Stimulated activated CD4-positive, alpha-beta T cell treated with anti-CD3 and anti-CD28 coated beads, TNF-alpha, amount 100 ng/mL, for 1 hour (primary cell): ENCODE measurements around the gene RPTOR.
"Not testable (repeated sequence)": the region's sequence is repeated elsewhere in the genome, so short reads cannot be mapped to it uniquely, and the experiment has no call there.

Experiments used
- DNase-seq, 3 donors: peaks; one replicate each; pipeline ENCODE4 v3.0.0-alpha.2; 2020; ENCODE audit warnings: low read depth in 3 of 3, low spot score in 1 of 3

RPTOR gene

DNA sequence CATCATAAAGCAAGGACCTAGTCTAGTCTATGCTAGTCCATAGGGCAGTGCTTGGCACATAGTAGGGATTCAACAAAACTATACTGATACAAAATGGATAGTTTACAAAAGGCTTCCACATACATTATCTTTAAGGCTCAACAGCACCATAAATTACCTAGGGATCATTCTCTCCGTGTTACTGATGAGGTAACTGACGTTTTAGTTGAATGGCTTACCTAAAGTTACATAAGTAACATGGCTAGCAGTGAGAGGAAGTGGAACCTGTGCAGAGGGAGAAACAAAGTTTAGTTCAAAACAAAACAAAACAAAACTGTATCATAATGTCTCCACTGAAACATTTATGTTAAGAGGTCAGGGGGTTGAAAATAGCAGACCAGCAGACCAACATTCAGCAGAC, 7.9 kb downstream of the RPTOR start:
- DNase-seq: no peak

DNA sequence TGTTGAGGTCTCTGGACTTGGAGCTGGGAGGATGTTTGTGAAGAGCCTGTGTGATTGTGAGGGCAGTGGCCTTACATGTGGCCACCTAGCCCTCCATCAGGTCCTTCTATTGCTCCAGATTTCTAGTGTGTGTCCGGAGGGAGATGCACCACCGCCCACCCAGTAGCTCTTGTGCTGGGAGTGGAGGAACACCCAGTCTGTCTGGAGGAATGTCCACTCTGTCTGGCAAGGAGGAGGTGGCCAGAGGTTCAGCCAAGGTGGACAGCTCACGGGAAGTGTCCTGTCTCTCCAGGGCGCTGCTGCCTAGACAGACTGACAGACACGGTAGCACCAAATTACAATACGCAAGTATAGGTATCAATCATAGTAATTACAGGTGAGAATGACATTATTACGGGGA, 10.6 kb downstream of the RPTOR start:
- no peak for DNase-seq

DNA sequence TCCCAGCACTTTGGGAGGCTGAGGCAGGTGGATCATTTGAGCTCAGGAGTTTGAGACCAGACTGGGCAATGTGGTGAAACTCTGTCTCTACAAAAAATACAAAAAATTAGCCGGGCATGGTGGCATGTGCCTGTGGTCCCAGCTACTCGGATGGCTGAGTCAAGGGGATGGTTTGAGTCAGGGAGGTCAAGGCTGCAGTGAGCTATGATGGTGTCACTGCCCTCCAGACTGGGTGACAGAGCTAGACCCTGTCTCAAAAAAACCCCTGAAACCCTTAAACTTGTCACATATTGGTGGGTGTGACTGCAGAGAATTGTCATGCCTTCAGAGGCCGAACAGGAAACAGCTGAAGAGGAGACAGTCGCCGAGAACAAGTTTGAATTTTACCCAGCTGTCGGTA, 13.4 kb downstream of the RPTOR start:
- DNase-seq: no peak

DNA sequence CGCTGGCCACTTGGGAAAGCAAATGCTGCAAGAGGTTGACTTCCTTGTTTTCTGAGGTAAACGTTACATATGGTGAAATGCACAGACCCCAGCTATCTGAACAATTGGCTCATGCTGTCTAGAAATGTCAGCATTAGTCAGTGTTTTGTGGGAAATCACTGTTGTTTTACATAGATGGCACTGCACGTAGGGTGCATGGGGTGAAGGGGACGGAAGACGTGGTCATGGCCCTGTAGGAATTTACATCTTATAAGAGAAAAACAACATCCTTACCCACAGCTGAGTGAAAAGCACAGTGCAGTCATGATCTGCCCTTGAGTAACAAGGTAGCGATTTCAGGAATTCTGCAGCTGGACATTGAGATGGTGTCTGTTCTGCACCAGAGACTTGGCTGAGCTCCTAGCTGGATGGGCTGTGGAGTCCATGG, 15.2 kb downstream of the RPTOR start:
- DNase-seq: no peak

DNA sequence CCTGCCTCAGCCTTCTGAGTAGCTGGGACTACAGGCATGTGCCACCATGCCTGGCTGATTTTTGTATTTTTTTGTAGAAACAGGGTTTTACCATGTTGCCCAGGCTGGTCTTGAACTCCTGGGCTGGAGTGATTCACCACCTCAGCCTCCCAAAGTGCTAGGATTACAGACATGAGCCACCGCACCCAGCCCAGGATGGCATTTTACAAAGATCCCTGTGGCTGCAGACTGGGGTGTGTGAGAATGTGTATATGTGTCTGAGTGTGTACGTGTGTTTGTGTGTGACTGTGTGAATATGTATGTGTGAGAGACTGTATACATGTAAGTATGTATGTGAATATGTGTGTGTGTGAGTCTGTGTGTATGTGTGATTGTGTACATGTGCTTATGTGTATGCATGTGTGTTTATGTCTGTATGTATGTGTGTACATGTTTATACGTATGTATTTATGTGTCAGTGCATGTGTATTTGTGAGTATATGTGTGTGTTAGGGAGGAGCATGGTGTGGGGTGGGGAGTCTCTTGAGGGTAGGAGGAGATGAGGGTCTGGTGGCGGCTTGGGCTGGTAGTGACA, 17.0 kb downstream of the RPTOR start:
- no peak for DNase-seq

DNA sequence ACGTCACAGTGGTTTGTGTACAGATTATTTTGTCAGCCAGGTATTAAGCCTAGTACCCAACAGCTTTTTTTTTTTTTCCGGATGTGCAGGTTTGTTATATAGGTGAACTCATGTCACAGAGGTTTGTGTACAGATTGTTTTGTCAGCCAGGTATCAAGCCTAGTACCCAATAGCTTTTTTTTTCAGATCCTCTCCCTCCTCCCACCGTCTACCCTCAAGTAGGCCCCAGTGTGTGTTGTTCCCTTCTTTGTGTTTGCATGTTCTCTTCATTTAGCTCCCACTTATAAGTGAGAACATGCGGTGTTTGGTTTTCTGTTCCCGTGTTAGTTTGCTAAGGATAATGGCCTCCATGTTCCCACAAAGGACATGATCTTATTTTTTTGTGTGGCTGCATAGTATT, 19.9 kb downstream of the RPTOR start:
- DNase-seq: no peak

DNA sequence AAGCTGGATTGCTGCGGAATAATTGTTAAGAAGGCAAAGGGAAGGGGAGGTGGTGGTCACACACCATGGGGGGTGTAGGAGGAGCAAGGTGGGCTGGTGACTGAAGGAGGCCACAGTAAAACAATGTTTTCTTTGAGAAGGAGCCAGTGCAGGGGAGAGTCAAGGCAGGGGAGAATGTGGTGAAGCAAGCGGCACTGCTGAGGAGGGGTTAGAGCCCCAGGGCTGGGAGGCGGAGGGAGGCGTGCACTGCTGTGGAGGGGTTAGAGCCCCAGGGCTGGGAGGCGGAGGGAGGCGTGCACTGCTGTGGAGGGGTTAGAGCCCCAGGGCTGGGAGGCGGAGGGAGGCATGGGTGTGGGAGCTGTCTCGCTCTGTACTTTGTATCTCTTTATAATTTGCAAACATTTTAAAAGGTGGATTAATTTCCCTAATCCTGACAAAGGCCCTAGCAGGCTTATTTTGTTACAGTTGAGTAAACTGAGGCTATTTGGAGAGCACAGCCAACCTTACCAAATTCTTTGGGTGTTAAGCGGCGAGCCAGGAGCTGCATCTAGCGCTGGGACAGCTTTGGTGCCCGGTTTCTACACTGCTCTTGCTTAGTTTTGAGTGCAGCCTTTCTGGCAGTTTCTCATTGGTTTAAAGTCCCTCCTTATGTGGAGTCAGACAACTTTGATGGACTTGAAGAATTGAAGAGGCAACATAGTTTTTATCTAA, 20.9 kb downstream of the RPTOR start:
- no peak for DNase-seq

DNA sequence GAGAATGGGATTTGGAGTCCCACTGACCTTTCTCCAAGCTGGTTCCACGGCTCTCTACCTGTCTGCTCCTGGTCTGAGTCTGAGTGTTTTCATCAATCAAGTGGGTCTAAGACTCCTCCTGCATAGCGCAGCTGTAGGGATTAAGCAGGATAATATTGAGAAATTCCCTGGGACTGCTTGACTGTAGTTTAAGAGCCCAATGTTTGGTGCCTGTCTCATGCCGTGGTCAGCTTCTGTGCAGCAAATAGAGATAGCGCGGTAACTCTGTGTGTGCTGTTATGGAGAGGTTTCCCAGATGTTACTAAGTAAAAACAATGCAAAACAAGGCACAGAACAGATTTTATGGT, 21.4 kb downstream of the RPTOR start:
- no peak for DNase-seq

DNA sequence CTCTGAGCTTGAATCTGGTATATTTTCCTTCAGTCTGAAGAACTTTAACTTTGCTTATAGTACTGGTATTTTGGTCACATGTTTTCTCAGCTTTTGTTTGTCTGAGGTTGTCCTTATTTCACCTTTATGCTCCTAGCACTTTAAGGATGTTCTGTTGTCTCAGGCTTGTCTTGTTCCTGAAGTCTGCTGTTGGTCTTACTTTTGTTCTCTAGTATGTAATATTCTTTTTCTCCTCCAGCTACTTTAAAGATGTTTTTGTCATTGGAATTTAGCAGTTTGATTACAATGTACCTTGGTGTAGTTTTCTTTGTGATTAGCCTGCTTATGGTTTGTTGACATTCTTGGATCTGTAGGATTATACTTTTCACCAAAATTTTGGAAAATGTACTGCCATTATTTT, 23.6 kb downstream of the RPTOR start:
- DNase-seq: no peak

DNA sequence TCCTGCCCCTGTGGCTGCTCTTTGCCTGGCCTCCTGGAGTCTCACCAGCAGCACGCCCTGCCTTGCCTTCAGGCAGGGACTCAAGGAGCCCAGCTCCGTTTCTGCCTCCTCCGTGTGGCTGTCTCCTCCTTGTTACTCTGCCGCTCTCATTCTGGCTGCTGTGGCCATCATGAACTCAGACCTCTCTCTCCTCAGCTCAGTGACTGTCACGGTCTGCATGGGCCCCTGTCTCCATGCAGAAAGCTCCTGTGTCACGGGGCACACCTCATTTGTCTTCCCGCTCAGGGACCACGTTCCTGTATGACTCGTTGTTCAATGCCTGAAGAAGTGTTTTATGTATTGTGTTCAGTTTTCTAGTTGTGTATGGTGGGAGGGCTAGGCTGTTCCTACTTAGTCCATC, 25.3 kb downstream of the RPTOR start:
- no peak for DNase-seq

DNA sequence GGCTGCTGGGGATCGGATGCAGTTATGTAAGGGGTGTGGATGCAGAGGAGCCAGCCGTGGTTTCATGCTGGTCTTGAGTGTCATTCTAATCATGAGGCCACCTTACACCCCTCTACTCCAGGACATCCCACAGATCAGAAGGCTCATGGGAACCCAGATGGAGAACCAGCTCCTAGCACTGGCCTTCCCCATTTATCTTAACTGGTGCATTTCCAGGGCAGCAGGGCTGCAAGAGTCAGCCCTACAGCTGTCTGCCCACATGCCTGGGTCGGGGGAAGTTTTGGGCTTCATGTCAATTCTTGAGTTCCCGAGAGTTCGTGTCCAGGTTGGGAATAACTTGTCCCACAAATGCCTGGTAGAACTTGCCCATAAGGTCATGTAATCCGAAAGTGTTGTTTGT, 29.1 kb downstream of the RPTOR start:
- no peak for DNase-seq

DNA sequence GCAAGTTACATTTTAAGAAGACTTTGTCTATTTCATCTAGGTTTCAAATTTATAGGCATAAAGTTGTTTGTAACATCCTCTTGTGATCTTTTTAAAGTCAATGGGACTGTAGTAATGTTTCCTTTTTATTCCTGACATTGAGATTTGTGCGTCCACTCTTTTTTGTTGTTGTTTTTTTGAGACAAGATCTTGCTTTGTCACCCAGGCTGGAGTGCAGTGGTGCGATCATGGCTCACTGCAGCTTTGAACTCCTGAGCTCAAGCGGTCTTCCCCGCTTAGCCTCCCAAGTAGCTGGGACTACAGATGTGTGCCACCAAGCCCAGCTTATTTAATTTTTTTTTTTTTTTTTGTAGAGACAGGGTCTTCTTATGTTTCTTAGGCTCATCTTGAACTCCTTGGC, 29.9 kb downstream of the RPTOR start:
- no peak for DNase-seq

DNA sequence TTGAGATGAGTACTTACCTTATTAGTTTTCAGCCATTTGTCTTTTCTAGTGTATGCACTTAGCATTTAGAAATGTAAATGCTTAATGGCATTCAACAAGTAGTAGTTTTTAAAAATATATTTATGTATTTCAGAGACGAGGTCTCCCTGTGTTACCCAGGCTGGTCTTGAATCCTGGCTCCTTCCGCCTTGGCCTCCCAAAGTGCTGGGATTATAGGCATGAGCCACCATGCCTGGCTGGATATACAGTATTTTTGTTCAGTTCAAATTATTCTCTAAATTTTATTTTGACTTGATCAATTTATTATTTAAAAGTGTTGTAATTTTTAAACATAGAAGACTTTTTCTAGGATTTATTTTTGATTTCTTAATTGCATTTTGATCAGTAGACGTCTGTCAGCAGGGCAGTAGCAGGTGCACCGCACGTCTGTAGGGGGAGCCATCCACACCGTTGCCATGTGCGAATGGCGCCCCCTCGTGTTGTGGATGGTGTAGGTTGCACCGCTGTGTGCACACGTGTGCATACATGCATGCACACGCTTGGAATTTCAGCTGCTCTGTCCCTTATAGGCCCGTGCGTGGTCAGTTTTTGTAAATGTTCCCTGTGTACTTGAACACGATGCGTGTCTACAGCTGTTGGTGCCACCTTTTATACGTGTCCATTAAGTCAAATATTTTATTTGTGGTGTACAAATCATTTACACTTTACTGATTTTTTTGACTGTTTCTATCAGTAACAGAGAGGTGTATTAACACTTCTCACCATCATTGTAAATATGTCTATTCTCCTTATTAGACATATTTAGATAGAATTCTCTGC, 30.6 kb downstream of the RPTOR start:
- peak; percentile 76 to 92 (median 79) for DNase-seq

DNA sequence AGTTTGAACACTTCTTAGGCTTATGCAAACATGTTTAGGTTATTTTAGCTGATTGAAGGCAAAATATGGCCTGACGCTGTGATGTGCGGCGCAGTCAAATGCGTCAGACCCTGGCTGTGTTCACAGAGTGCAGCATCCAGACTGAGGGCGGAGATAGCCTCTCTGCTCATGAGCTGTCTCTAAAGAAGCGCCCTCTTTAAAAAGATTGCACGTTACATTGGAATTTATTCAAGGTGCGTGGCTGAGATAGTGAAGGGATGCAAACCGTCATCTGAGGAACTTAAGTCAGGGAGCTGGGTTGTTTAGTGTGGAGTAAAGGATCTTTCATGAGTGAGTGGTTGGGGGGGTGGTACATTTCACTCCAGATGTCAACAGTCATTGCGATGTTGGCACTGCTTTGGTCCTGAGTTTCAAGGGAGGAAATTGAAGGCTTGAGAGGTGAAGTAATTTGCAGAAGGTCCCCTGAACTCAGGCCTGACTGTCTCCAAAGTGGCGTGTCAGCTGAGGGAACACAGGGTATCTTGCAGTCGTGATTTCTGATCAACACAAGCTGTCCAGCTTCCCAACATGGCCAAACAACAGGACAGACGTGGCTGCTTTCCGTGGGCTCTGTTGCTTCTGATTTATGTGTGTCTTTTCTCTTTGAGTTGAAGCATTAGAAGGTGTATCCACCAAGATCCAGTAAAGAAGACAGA, 33.4 kb downstream of the RPTOR start:
- DNase-seq: no peak

DNA sequence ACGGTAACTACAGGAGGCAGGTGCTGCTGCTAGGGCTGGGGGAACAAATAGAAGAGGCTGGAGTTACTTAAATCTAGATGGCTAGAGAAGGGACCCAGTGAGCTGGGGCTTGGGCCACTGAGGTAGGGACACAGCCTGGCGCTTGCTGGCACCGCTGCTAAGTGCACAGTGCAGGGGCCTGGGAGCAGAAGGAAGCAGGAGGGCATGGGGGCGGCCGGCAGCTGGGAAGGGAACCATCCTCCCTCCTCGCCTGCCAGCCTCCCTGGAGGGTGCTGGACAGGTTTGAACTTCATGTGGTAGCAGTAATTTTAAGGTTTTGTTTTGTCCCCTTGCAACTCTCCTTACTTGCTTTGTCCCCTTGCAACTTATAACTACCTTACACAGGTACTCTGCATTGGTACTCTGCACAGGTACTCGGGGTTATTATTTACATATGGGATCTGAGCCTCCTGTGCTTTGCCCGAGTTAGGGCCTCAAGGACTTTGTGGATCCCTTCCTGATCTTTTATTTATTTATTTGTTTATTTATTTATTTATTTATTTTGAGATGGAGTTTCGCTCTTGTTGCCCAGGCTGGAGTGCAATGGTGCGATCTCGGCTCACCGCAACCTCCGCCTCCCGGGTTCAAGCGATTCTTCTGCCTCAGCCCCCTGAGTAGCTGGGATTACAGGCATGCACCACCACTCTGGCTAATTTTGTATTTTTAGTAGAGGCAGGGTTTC, 34.2 kb downstream of the RPTOR start:
- not testable (repeated sequence) for DNase-seq

DNA sequence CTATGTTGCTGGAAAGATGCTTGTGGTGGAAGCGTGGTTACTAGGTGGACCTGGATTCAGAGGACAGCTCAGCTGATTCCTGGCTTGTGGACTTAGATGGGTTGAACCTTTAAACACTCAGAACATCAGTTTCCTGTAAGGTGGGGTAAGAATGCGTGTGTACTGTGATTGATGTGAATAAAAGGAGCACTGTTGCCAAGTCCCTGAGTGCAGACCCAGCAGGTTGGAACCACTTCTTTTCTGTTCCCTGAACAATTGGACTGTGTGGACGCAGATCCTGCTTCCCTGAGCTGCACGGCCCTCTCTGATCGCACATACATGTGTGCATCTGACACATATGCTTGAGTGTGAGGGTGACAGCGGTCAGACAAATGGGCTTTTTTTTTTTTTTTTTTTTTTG, 37.5 kb downstream of the RPTOR start:
- no peak for DNase-seq

DNA sequence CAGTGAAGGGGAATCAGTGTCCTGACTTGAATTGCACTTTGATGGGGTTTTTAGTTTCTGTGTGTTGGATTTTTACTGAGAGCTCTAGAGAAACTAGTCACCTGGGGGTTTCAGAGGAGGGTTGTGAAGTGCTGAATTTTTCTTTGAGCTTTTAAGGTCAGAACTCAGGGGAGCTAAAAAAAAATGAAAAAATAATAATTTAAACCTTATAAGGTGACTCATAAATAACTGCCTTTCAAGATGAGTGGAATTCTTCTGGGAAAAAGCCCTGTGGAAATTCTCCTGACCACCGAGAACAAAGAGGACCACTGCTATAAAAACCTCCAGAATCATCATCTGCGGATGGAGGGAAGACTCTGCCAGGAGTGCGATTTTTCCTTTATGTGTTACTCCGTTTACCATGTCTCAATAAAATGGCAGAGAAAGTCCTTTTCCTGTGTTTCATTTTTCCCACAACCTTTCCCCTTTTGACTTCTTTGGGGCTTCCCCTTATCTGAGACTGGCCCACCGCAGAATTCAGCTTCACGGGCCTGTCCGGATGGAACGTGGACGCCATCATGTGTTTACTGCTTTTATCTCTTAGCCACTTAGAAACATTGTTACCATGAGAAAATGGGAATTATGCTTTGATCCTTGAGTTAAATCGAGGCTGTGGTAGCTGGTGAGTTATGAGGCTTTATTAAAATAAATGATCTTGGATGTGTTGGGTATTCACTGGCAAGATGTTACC, 39.7 kb downstream of the RPTOR start:
- no peak for DNase-seq

DNA sequence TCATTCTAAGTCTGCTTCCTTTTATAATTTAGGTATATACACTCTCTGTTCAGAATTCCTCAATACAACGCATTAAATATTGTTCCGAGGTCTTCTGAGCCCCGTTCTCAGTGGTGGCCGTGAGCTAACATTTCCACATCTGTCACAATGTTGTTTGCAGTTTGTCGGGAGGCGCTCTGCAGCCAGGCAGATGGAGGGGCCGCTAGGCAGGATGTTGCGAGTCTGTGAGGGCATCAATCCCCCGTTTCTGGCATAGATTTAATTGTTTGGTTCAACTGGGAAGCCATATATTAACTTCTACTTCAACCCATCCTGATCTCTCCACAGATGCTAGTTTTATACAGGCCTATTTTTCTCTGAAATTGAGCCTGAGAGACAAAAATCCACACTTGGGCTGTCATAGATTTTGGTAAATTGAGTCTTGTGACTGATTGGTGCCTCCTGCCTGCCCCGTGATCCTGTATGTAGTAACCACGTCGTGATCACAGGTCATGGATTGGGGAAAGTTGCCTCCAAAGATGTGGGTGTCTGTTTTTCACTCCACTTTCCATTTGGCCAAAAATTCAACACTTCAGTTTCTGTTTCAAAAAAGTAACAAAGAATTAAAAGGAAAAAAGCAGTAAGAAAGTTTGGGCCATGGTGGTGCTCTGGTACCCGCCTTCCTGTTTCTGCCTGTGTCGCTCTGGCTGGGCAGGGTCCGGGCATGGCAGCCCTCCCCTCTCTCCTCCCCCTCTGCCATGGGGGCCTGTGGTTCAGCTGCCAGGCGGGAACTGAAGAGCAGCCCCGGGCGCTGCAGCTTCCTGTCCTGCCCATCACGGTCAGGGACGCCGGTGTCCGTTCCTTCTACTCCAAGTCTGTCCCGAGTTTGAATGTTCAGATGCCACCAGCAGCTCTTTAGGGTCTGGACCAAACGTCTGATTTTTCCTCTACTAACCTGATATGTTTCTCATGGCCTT, 41.5 kb downstream of the RPTOR start:
- DNase-seq: no peak

DNA sequence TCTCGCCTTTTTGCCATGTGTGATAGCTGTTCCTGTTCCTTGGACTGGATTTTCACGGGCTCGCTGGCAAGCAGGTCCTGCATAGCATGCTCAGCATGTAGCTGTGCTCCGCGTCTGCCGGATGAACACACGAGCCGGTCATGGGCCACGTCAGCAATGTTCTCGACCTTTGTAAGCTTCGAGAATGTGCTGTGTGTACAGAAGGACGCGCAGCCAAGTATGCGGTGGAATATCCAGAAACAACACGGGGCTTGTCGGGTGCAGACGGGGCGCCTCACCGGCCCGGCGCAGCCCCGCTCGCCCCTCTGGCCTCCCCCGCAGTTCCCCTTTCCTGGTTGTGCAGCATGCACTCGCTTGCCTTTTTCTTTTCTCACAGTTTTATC, 42.2 kb downstream of the RPTOR start:
- no peak for DNase-seq
